ENCODE data around the gene EXD3.

- TF ChIP-seq CEBPG (CRISPR knock-in tag; IDR thresholded peaks at IDR 0.05) (no peak), SMAD3 (CRISPR knock-in tag; IDR thresholded peaks at IDR 0.05) (no peak), BRCA1 (CRISPR knock-in tag; IDR thresholded peaks at IDR 0.05) (no peak)
- TF ChIP-seq, protein P1, sequence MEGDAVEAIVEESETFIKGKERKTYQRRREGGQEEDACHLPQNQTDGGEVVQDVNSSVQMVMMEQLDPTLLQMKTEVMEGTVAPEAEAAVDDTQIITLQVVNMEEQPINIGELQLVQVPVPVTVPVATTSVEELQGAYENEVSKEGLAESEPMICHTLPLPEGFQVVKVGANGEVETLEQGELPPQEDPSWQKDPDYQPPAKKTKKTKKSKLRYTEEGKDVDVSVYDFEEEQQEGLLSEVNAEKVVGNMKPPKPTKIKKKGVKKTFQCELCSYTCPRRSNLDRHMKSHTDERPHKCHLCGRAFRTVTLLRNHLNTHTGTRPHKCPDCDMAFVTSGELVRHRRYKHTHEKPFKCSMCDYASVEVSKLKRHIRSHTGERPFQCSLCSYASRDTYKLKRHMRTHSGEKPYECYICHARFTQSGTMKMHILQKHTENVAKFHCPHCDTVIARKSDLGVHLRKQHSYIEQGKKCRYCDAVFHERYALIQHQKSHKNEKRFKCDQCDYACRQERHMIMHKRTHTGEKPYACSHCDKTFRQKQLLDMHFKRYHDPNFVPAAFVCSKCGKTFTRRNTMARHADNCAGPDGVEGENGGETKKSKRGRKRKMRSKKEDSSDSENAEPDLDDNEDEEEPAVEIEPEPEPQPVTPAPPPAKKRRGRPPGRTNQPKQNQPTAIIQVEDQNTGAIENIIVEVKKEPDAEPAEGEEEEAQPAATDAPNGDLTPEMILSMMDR (CRISPR knock-in tag; IDR thresholded peaks at IDR 0.05): no peak
These were observed 92.3 kb downstream of the EXD3 start for GRCh38 chr9:137330689-137331088.
